HG02840 (cell line): ENCODE measurements around the gene CD46.

Source experiments
- ATAC-seq: cut with Tn5 transposase; IDR thresholded peaks from one replicate; pipeline ENCODE4 v1.9.1; 2021; ENCODE audit warnings: mild to moderate bottlenecking, moderate library complexity, moderate number of reproducible peaks; ENCODE audit not compliant: unreplicated experiment, low FRiP score

CD46 gene

GRCh38 chr1:207825719-207826556 is 74.1 kb downstream of the CD46 start:
- ATAC-seq = peak; percentile 53

GRCh38 chr1:207826557-207827487 is 75.0 kb downstream of the CD46 start:
- no peak for ATAC-seq

- no peak for ATAC-seq
Observed at GRCh38 chr1:207827488-207827830, 75.6 kb downstream of the CD46 start.

- ATAC-seq = no peak
Observed at GRCh38 chr1:207828046-207828445, 76.2 kb downstream of the CD46 start.

GRCh38 chr1:207828485-207829158 is 76.8 kb downstream of the CD46 start:
- no peak for ATAC-seq

GRCh38 chr1:207829576-207829975 is 77.7 kb downstream of the CD46 start:
- ATAC-seq = no peak

GRCh38 chr1:207830788-207831187 is 78.9 kb downstream of the CD46 start:
- no peak for ATAC-seq

- ATAC-seq = peak; percentile 78
Observed at GRCh38 chr1:207831517-207832327, 79.9 kb downstream of the CD46 start.

- ATAC-seq = no peak
Observed at GRCh38 chr1:207832796-207833195, 80.9 kb downstream of the CD46 start.

GRCh38 chr1:207833381-207833780 is 81.5 kb downstream of the CD46 start:
- no peak for ATAC-seq

GRCh38 chr1:207833956-207834660 is 82.3 kb downstream of the CD46 start:
- no peak for ATAC-seq

- no peak for ATAC-seq
Observed at GRCh38 chr1:207835958-207836357, 84.1 kb downstream of the CD46 start.

- no peak for ATAC-seq
Observed at GRCh38 chr1:207836591-207837347, 84.9 kb downstream of the CD46 start.

- no peak for ATAC-seq
Observed at GRCh38 chr1:207837673-207838072, 85.8 kb downstream of the CD46 start.

GRCh38 chr1:207838156-207839082 is 86.6 kb downstream of the CD46 start:
- ATAC-seq = no peak

GRCh38 chr1:207839083-207839413 is 87.2 kb downstream of the CD46 start:
- ATAC-seq = no peak

- no peak for ATAC-seq
Observed at GRCh38 chr1:207840380-207840779, 88.5 kb downstream of the CD46 start.

GRCh38 chr1:207841293-207841692 is 89.4 kb downstream of the CD46 start:
- ATAC-seq = no peak
